Measurements from ENCODE around the gene LMOD2. TPM values are rescaled to one million over a fixed set of nuclear protein-coding genes. Genes with fewer than 3 reads are reported as not detected.

Gene LMOD2
- total RNA-seq, 1 experiment from 2014 or later, result not detected

DNA sequence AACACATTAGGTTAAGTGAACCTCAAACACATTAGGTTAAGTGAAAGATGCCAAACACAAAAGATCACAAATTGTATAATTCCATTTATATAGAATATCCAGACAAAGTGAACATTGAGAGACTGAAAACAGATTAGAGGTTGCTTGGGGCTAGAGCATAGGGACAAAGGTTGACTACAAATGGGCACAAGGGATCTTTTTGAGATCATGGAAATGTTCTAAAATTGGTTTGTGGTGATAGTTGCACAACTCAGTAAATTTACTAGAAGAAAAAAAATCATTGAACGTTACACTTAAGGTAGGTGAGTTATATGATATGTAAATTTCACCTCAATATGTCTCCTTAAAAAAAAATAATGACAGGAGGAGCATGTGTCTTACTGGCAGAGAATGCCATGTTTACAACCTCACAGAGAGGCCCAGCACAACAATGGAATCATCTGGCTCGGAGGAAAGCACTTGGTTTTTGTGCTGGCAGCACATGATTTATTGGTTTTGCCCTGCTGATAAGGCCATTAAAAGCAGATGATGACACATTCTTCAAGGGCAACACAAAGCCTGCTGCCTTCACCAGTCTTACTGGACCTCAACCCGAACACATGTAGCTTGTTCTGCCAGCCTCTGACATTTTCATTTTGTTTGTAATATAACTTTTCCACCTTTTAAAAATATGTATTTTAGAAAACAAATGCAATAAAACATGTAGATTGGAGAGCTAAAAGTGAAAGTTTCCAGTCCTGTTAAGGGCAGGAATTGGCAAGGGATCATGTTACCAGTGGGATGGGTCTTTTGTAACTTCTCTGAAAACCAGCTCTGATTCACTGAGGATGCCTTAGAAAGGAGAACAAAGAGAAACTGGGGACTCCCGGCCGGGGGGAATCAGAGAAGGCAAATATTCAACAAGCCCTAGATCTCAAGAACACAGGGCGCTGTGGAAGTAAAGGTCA lies 11.9 kb upstream of the LMOD2 start:
- ChIA-PET POLR2A (no interaction called here), CTCF (interaction anchor here (0.9 to 1.8 kb wide), 5 partner anchors 8 to 228 kb away, joined by 3 to 7 read pairs (median 5); no protein-coding TSS in a partner anchor), RAD21 (ENCODE audit: low non-redundant PET in 1 of 2, low total read pairs in 2 of 2, uncharacterized antibody in 2 of 2, unreplicated experiment in 2 of 2) (no interaction called here)
- H3K36me3 ChIP-seq (ENCODE audit: control insufficient read depth in 1 of 2, insufficient read depth in 2 of 2, low read length in 2 of 2), result no peaks in the 10 kb centered on the region
- peak overlapping the region; percentile 1 to 49 for H3K4me3 ChIP-seq (replicated peaks in 1 of 2; ENCODE audit: low read depth in 1 of 2, low read length in 2 of 2)
- no peaks in the 10 kb centered on the region for H3K9me3 ChIP-seq (ENCODE audit: control insufficient read depth in 1 of 2, insufficient read depth in 1 of 2, low read depth in 1 of 2, low read length in 2 of 2)
- no peaks in the 10 kb centered on the region for H4K20me1 ChIP-seq (ENCODE audit: insufficient read depth)
- no peaks in the 10 kb centered on the region; the same call in 1 of the 2 replicates for H3K9me2 ChIP-seq (ENCODE audit: insufficient read depth)
- H3K27me3 ChIP-seq (ENCODE audit: insufficient read depth, low read length), result no peaks in the 10 kb centered on the region
- peak overlapping the region; percentile 97 for H2AFZ ChIP-seq (ENCODE audit: low read depth, low read length, poor library complexity, severe bottlenecking)
- peak overlapping the region; percentile 18; the same call in 1 of the 2 replicates for H3K9ac ChIP-seq (ENCODE audit: low read length)
- peaks cover 13 to 33% of the 10 kb centered on the region in 2 experiments; a peak in 3 of 4 replicates for H3K4me1 ChIP-seq (ENCODE audit: control insufficient read depth in 1 of 2, insufficient read depth in 2 of 2, low read length in 2 of 2)
- ATAC-seq (peak; percentile 82), DNase-seq (ENCODE audit: low read depth, low spot score) (peak; percentile 66)
- peak overlapping the region; percentile 78 for H3K4me2 ChIP-seq (ENCODE audit: low read length)
- peak overlapping the region; percentile 2 for H3K27ac ChIP-seq (ENCODE audit: low read depth, low read length)
- no TSS peak for BruUV-seq (replicated peaks)
- intact Hi-C loops (cut with micrococcal nuclease), result no loop called here
- H3K79me2 ChIP-seq (ENCODE audit: insufficient read depth, low read length), result no peaks in the 10 kb centered on the region
- TF ChIP-seq ZFX (IDR thresholded peaks at IDR 0.05), result no peak
- TF ChIP-seq EZH2 (IDR thresholded peaks at IDR 0.05), result no peak
- TF ChIP-seq JUND (IDR thresholded peaks at IDR 0.05), result peak; percentile 64
- no peak for TF ChIP-seq ELF1 (IDR thresholded peaks at IDR 0.05; ENCODE audit: borderline replicate concordance, low read depth)
- no peak for TF ChIP-seq EZH2phosphoT487 (IDR thresholded peaks at IDR 0.05; ENCODE audit: borderline replicate concordance)
- TF ChIP-seq SRF (IDR thresholded peaks at IDR 0.05; ENCODE audit: low read depth), result peak; percentile 97
- TF ChIP-seq CEBPB (IDR thresholded peaks at IDR 0.05; ENCODE audit: low read depth), result peak; percentile 49
- TF ChIP-seq, protein P1, sequence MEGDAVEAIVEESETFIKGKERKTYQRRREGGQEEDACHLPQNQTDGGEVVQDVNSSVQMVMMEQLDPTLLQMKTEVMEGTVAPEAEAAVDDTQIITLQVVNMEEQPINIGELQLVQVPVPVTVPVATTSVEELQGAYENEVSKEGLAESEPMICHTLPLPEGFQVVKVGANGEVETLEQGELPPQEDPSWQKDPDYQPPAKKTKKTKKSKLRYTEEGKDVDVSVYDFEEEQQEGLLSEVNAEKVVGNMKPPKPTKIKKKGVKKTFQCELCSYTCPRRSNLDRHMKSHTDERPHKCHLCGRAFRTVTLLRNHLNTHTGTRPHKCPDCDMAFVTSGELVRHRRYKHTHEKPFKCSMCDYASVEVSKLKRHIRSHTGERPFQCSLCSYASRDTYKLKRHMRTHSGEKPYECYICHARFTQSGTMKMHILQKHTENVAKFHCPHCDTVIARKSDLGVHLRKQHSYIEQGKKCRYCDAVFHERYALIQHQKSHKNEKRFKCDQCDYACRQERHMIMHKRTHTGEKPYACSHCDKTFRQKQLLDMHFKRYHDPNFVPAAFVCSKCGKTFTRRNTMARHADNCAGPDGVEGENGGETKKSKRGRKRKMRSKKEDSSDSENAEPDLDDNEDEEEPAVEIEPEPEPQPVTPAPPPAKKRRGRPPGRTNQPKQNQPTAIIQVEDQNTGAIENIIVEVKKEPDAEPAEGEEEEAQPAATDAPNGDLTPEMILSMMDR (IDR thresholded peaks at IDR 0.05 in 2 of 3, conservative IDR thresholded peaks at IDR 0.05 in 1 of 3; ENCODE audit: borderline replicate concordance in 1 of 3, insufficient read depth in 1 of 3, low read depth in 2 of 3, low read length in 2 of 3), result no peak
- no peak for TF ChIP-seq REST (IDR thresholded peaks at IDR 0.05; ENCODE audit: low read depth)
- TF ChIP-seq TCF7L2 (IDR thresholded peaks at IDR 0.05; ENCODE audit: borderline replicate concordance, extremely low read depth, insufficient read depth, insufficient read length), result peak; percentile 66
- no peak for TF ChIP-seq SIN3A (IDR thresholded peaks at IDR 0.05; ENCODE audit: low read depth)
- TF ChIP-seq YY1 (IDR thresholded peaks at IDR 0.05; ENCODE audit: extremely low read depth, insufficient replicate concordance, low read depth, low read length), result peak; percentile 5
- TF ChIP-seq POLR2AphosphoS5 (IDR thresholded peaks at IDR 0.05; ENCODE audit: low read depth, low read length), result no peak
- peak; percentile 63 for TF ChIP-seq SP1 (IDR thresholded peaks at IDR 0.05; ENCODE audit: low read depth)
- TF ChIP-seq CBX3 (IDR thresholded peaks at IDR 0.05; ENCODE audit: low read depth), result peak; percentile 79
- no peak for TF ChIP-seq RAD21 (IDR thresholded peaks at IDR 0.05; ENCODE audit: low read depth)
- TF ChIP-seq ZNF274 (IDR thresholded peaks at IDR 0.05; ENCODE audit: low read depth, low read length), result no peak
- no peak for TF ChIP-seq ZBTB33 (IDR thresholded peaks at IDR 0.05; ENCODE audit: extremely low read depth, insufficient replicate concordance, low read length)

Measured in HCT116 (cell line).